Measurements from ENCODE around the gene NR2C2.

The NR2C2 gene

DNA sequence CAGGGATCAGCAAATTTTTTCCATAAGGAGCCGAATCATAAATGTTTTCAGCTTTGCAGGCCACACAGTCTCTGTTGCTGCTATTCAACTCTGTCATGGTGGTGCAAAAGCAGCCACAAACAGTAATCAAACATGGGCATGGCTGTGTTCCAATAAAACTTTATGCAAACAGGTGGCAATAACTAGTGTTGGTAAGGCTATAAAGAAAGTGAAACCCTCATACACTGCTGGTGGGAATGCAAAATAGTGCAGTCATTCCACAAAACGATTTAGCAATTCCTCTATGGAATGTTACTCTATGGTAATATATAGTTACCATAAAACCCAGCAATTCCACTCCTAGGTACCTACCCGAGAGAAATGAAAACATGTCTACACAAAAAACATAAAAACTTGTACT, 131.7 kb downstream of the NR2C2 start:
- no peak for TF ChIP-seq POLR2AphosphoS5 (IDR thresholded peaks at IDR 0.05; ENCODE audit: low read depth, low read length)
- TF ChIP-seq, protein P1, sequence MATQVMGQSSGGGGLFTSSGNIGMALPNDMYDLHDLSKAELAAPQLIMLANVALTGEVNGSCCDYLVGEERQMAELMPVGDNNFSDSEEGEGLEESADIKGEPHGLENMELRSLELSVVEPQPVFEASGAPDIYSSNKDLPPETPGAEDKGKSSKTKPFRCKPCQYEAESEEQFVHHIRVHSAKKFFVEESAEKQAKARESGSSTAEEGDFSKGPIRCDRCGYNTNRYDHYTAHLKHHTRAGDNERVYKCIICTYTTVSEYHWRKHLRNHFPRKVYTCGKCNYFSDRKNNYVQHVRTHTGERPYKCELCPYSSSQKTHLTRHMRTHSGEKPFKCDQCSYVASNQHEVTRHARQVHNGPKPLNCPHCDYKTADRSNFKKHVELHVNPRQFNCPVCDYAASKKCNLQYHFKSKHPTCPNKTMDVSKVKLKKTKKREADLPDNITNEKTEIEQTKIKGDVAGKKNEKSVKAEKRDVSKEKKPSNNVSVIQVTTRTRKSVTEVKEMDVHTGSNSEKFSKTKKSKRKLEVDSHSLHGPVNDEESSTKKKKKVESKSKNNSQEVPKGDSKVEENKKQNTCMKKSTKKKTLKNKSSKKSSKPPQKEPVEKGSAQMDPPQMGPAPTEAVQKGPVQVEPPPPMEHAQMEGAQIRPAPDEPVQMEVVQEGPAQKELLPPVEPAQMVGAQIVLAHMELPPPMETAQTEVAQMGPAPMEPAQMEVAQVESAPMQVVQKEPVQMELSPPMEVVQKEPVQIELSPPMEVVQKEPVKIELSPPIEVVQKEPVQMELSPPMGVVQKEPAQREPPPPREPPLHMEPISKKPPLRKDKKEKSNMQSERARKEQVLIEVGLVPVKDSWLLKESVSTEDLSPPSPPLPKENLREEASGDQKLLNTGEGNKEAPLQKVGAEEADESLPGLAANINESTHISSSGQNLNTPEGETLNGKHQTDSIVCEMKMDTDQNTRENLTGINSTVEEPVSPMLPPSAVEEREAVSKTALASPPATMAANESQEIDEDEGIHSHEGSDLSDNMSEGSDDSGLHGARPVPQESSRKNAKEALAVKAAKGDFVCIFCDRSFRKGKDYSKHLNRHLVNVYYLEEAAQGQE (IDR thresholded peaks at IDR 0.05; ENCODE audit: insufficient read depth in 1 of 2, low read depth in 2 of 2, low read length in 2 of 2) = no peak
- TF ChIP-seq FOXP2 (optimal IDR thresholded peaks at IDR 0.05; ENCODE audit: borderline replicate concordance, extremely low read depth, extremely low read length, insufficient read depth) = no peak
- no peak for TF ChIP-seq SIN3A (IDR thresholded peaks at IDR 0.05; ENCODE audit: borderline replicate concordance, insufficient read depth, low read length)
- TF ChIP-seq TAF1 (IDR thresholded peaks at IDR 0.05; ENCODE audit: borderline replicate concordance, insufficient read depth, low read length) = no peak

DNA sequence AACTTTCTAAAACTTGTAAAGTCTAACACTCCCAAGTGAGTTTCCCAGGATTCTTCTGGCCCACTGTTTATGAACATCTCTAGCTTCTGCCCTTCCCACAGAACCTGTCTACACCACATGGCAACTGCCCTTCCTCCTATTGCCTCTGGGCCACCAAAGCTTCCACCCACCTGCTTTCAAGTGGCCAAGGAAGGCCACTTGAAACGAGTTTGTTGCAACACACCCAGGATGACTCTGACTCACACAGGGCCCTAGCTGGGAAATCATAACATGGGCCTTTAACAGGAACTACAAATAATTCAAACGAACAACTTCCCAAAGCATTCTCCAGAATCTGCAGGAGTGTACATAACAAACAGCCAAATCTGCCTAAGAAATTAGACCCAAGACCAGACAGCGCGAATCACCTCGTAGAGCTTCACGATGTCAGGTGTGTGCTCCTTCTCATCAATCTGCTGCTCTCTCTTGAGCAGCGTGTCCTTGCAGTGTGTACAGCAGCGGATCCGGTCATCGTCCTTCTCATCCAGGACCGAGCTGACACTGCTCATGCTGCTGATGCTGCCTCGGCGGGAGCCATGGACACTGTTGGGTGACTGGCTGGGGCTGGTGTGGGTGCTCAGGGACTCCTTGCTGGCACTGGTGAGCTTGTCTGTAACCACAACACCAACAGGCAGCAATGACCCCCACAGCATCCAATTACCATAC, 134.7 kb downstream of the NR2C2 start:
- TF ChIP-seq SIN3A (IDR thresholded peaks at IDR 0.05; ENCODE audit: borderline replicate concordance, insufficient read depth, low read length) = no peak
- no peak for TF ChIP-seq POLR2AphosphoS5 (IDR thresholded peaks at IDR 0.05; ENCODE audit: low read depth, low read length)
- no peak for TF ChIP-seq TAF1 (IDR thresholded peaks at IDR 0.05; ENCODE audit: borderline replicate concordance, insufficient read depth, low read length)
- no peak for TF ChIP-seq FOXP2 (optimal IDR thresholded peaks at IDR 0.05; ENCODE audit: borderline replicate concordance, extremely low read depth, extremely low read length, insufficient read depth)
- TF ChIP-seq, protein P1 (IDR thresholded peaks at IDR 0.05; ENCODE audit: insufficient read depth in 1 of 2, low read depth in 2 of 2, low read length in 2 of 2) = no peak

DNA sequence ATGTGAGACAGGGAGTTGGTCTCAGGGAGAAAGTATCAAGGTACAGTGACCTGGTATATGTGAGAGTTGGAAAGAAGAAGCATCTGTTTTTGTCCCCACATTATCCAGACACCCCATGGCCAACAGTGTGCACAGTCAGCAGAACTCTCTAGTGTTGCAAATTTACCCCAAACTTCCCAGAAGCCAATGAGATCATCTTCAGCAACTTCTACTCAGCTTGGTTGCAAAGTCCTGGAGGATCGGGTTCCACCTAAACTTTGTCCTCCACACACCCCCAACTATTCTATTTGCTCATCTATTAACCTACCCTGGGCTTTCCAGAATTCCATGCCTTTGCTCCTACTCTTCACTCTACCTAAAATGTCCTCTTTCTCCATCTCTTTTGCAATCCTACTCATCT, 135.9 kb downstream of the NR2C2 start:
- no peak for TF ChIP-seq FOXP2 (optimal IDR thresholded peaks at IDR 0.05; ENCODE audit: borderline replicate concordance, extremely low read depth, extremely low read length, insufficient read depth)
- TF ChIP-seq TAF1 (IDR thresholded peaks at IDR 0.05; ENCODE audit: borderline replicate concordance, insufficient read depth, low read length) = no peak
- no peak for TF ChIP-seq POLR2AphosphoS5 (IDR thresholded peaks at IDR 0.05; ENCODE audit: low read depth, low read length)
- TF ChIP-seq, protein P1 (IDR thresholded peaks at IDR 0.05; ENCODE audit: insufficient read depth in 1 of 2, low read depth in 2 of 2, low read length in 2 of 2) = no peak
- no peak for TF ChIP-seq SIN3A (IDR thresholded peaks at IDR 0.05; ENCODE audit: borderline replicate concordance, insufficient read depth, low read length)

DNA sequence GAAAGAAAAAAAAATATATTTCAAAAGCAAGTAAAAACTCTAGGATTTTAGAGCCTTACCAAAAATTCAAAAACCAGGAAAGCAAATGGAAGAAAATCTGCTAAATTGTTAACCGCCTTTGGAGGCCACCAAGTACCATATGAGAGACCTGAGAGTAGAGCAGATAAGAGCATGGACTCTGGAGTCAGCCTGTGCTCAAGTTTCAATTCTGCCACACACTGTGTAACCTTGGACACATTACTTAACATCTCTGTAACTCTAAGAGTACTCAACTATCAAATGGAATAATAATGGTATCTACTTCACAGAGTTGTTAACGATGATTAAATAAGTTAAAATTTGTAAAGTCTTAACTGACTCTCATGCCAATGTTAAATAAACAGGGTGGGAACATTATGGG, 138.9 kb downstream of the NR2C2 start:
- TF ChIP-seq, protein P1 (IDR thresholded peaks at IDR 0.05; ENCODE audit: insufficient read depth in 1 of 2, low read depth in 2 of 2, low read length in 2 of 2) = no peak
- TF ChIP-seq FOXP2 (optimal IDR thresholded peaks at IDR 0.05; ENCODE audit: borderline replicate concordance, extremely low read depth, extremely low read length, insufficient read depth) = no peak
- TF ChIP-seq SIN3A (IDR thresholded peaks at IDR 0.05; ENCODE audit: borderline replicate concordance, insufficient read depth, low read length) = no peak
- TF ChIP-seq TAF1 (IDR thresholded peaks at IDR 0.05; ENCODE audit: borderline replicate concordance, insufficient read depth, low read length) = no peak
- no peak for TF ChIP-seq POLR2AphosphoS5 (IDR thresholded peaks at IDR 0.05; ENCODE audit: low read depth, low read length)
